Measurements from ENCODE around the gene GPR25. TPM values are rescaled to one million over a fixed set of nuclear protein-coding genes. Genes with fewer than 3 reads are reported as not detected.
A peak's percentile ranks its signal among the peaks of the same experiment; 100 is the strongest.

The GPR25 gene
- total RNA-seq, 1 donor from 2014 or later = not detected

- no peak for ATAC-seq
- DNase-seq = no peak
- intact Hi-C loops (cut with micrococcal nuclease) = no loop called here
These were observed 19.0 kb downstream of the GPR25 start for GRCh38 chr1:200891774-200892157.

GRCh38 chr1:200892546-200892945 is 19.8 kb downstream of the GPR25 start:
- intact Hi-C loops (cut with micrococcal nuclease) = no loop called here
- no peak for DNase-seq
- no peak for ATAC-seq

GRCh38 chr1:200892958-200893357 is 20.2 kb downstream of the GPR25 start:
- ATAC-seq (no peak), DNase-seq (no peak)
- intact Hi-C loops (cut with micrococcal nuclease) = no loop called here

GRCh38 chr1:200893411-200893901 is 20.7 kb downstream of the GPR25 start:
- intact Hi-C loops (cut with micrococcal nuclease) = no loop called here
- ATAC-seq = no peak

GRCh38 chr1:200894712-200895442 is 22.1 kb downstream of the GPR25 start, which contains the start of gene INAVA:
INAVA (plus strand) TSS chr1:200894900; CDS start chr1:200898401, 3,501 bp downstream.
- DNase-seq (no peak), ATAC-seq (no peak)
- intact Hi-C loops (cut with micrococcal nuclease) = no loop called here

More at GRCh38 chr1:200893411-200893901, 20.7 kb downstream of the GPR25 start:
- DNase-seq = no peak

GRCh38 chr1:200895443-200895789 is 22.6 kb downstream of the GPR25 start:
- intact Hi-C loops (cut with micrococcal nuclease) = no loop called here
- ATAC-seq = no peak
- DNase-seq = no peak

GRCh38 chr1:200895801-200896530 is 23.2 kb downstream of the GPR25 start:
- ATAC-seq (no peak), DNase-seq (no peak)
- intact Hi-C loops (cut with micrococcal nuclease) = no loop called here

GRCh38 chr1:200896531-200897196 is 23.9 kb downstream of the GPR25 start:
- no peak for DNase-seq
- no peak for ATAC-seq
- intact Hi-C loops (cut with micrococcal nuclease) = no loop called here

- ATAC-seq (no peak), DNase-seq (no peak)
- intact Hi-C loops (cut with micrococcal nuclease) = no loop called here
These were observed 24.5 kb downstream of the GPR25 start for GRCh38 chr1:200897259-200897658.

GRCh38 chr1:200899015-200899386 is 26.2 kb downstream of the GPR25 start:
- intact Hi-C loops (cut with micrococcal nuclease) = no loop called here

GRCh38 chr1:200899451-200899915 is 26.7 kb downstream of the GPR25 start:
- intact Hi-C loops (cut with micrococcal nuclease) = no loop called here
- DNase-seq (no peak), ATAC-seq (no peak)

More at GRCh38 chr1:200899015-200899386, 26.2 kb downstream of the GPR25 start:
- DNase-seq (no peak), ATAC-seq (no peak)

- ATAC-seq (no peak), DNase-seq (no peak)
- intact Hi-C loops (cut with micrococcal nuclease) = no loop called here
These were observed 27.4 kb downstream of the GPR25 start for GRCh38 chr1:200899954-200900867.

GRCh38 chr1:200900877-200901276 is 28.1 kb downstream of the GPR25 start:
- DNase-seq (no peak), ATAC-seq (no peak)
- intact Hi-C loops (cut with micrococcal nuclease) = no loop called here

GRCh38 chr1:200901350-200901749 is 28.6 kb downstream of the GPR25 start:
- intact Hi-C loops (cut with micrococcal nuclease) = no loop called here
- ATAC-seq = no peak
- DNase-seq = no peak

GRCh38 chr1:200901796-200902444 is 29.1 kb downstream of the GPR25 start:
- ATAC-seq (peak; percentile 24), DNase-seq (no peak)
- intact Hi-C loops (cut with micrococcal nuclease) = no loop called here

GRCh38 chr1:200903793-200904192 is 31.0 kb downstream of the GPR25 start:
- ATAC-seq (no peak), DNase-seq (no peak)
- intact Hi-C loops (cut with micrococcal nuclease) = no loop called here

- intact Hi-C loops (cut with micrococcal nuclease) = no loop called here
- DNase-seq (no peak), ATAC-seq (no peak)
These were observed 32.0 kb downstream of the GPR25 start for GRCh38 chr1:200904772-200905171.

- no peak for DNase-seq
- no peak for ATAC-seq
- intact Hi-C loops (cut with micrococcal nuclease) = no loop called here
These were observed 32.8 kb downstream of the GPR25 start for GRCh38 chr1:200905411-200906052.

All from left ventricle myocardium superior (tissue), 1 donor.